Fibroblast of pulmonary artery (primary cell): ENCODE measurements around the gene PRPF19.

Experiments used
- DNase-seq: peaks from one replicate; pipeline ENCODE4 v3.0.0-alpha.2; 2010; ENCODE audit warnings: low read depth
- H3K4me3 ChIP-seq: replicated peaks from 2 replicates; pipeline ENCODE4 v1.5.1; 2011; ENCODE audit warnings: low read depth, mild to moderate bottlenecking, control low read depth, low read length, moderate library complexity
- CTCF ChIP-seq: IDR thresholded peaks from 2 replicates; pipeline ENCODE4 v1.5.1; 2011; ENCODE audit warnings: mild to moderate bottlenecking, control low read depth, low read length, inconsistent platforms; ENCODE audit errors: missing control alignments

The PRPF19 gene

GRCh38 chr11:60944490-60945294 lies 38.3 kb upstream of the PRPF19 start:
- TF ChIP-seq CTCF, result peak; percentile 27
- no peak overlapping the region for H3K4me3 ChIP-seq
- DNase-seq, result no peak

GRCh38 chr11:60942970-60943565 lies 36.7 kb upstream of the PRPF19 start:
- no peak for TF ChIP-seq CTCF
- no peak overlapping the region for H3K4me3 ChIP-seq
- no peak for DNase-seq

- no peak overlapping the region for H3K4me3 ChIP-seq
- TF ChIP-seq CTCF, result no peak
- no peak for DNase-seq
Observed at GRCh38 chr11:60942219-60942618, 35.8 kb upstream of the PRPF19 start.

DNA sequence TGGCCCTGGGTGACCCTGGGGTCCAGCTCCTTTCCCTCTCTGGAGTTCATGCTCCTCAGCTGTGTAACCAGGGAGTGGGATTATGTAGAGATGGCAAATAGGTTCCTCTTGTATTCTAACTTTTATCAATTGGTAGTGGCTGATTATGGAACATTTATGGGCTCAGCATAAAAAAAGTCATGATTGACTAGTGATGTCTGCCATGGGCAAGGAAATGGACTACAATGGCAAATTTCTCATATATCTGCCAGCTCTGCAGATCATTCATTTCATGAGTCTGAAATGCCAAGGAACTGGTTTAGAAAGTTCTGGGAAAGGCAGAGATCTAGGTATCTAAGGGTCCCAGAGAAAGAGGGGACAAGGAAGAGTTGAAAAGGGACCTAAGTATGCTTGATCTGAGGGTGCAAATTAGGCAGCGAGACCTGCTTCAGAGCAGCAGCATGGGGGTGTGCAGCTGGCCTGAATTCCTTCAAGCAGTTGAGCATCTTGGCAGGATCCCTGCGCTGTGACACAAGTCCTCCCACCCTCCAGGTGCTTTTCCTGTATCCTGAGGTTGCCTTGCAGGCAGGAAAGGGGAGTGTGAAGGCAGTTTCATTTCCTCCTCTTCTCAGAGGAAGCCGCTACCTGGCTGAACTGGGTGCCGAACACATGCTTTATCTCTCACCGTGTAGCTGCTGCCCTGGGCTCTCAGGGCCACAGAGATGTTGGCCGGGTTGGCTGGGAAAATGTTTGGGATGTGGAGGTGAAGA lies 35.2 kb upstream of the PRPF19 start:
- TF ChIP-seq CTCF, result no peak
- DNase-seq, result no peak
- no peak overlapping the region for H3K4me3 ChIP-seq

DNA sequence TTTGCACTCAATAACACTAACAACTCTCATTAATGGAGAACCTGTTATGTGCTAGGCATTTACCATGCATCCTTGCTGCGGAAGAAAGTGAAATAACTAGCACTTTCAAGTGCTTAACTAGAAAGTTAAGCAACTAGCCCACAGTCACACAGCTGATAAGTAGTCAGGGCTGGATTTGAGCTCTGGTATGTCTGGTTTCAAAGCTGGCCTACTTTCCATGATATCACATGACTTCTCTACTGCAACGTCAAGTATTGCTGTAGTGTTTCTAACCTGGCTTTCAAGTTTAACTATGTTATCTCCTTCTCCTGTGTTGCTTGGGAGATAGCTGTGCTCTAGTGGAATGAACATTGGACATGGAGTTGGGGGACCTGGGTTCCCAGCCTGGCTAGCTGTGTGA lies 33.5 kb upstream of the PRPF19 start:
- no peak for TF ChIP-seq CTCF
- DNase-seq, result peak; percentile 53

GRCh38 chr11:60939301-60939700 lies 32.9 kb upstream of the PRPF19 start:
- no peak overlapping the region for H3K4me3 ChIP-seq
- DNase-seq, result no peak
- no peak for TF ChIP-seq CTCF

More for the DNA sequence above, 33.5 kb upstream of the PRPF19 start:
- H3K4me3 ChIP-seq, result no peak overlapping the region
